LHCN-M2 (cell line): ENCODE results near the gene TIGD7. TPM values are rescaled to one million over a fixed set of nuclear protein-coding genes. Genes with fewer than 3 reads are reported as not detected.
"Not testable (repeated sequence)": the region's sequence is repeated elsewhere in the genome, so short reads cannot be mapped to it uniquely, and the experiment has no call there.

Experiments used
- DNase-seq: peaks from one replicate; pipeline ENCODE4 v3.0.0-alpha.2; 2012; ENCODE audit warnings: low read depth
- total RNA-seq: library from RNA; depleted of rRNA; stranded (reverse); fragments of >200 nt; gene quantifications from 2 replicates; pipeline ENCODE4 v1.2.3, GENCODE V29; 2014

The TIGD7 gene
- total RNA-seq, 1 experiment from 2014 or later, result 2.3 TPM

DNA sequence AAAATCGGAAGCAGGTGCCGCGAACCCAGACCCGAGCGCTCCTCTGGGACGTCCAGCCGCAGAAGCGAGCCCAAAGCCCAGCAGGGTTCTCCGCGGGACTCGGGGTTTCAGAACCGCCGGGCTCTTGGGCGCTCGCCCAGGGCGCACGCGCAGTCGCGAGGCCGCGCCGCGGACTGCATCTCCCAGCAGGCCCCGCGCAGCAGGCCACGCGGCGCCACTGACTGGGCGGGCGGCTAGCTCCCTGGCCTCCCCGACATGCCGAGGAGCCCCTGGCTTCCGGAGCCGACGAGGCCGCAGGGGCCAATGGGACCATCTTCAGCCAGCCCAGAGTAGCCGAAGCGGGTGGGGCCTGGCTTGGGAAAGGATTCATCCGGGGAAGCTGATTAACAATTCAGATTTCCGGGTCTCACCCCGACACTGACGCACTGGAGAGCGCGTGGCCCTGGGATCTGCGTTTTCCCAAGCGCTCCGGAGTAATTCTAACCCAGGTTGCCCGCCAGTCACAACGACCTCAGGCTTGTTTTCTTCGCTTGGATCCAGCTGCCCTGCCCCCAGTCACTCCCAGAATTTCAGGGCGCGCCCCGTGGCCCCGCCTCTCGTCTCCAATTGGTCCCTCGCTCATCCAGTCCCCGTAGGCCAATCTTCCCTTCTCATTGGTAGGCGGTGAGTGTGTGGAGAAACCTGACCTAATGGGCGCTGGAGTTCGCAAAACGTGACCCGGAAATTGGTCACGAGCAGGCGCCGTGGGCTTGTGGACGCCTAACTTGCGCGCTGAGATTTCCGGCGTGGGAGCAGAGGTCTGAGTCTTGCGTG is 22.3 kb downstream of the TIGD7 start, which contains the start of gene ZNF263:
Gene ZNF263, plus strand, starts transcription at position 762 of the 813 bp plus-strand sequence. CDS start 328 bp downstream, outside the sequence.
- DNase-seq, result peak; percentile 98

DNA sequence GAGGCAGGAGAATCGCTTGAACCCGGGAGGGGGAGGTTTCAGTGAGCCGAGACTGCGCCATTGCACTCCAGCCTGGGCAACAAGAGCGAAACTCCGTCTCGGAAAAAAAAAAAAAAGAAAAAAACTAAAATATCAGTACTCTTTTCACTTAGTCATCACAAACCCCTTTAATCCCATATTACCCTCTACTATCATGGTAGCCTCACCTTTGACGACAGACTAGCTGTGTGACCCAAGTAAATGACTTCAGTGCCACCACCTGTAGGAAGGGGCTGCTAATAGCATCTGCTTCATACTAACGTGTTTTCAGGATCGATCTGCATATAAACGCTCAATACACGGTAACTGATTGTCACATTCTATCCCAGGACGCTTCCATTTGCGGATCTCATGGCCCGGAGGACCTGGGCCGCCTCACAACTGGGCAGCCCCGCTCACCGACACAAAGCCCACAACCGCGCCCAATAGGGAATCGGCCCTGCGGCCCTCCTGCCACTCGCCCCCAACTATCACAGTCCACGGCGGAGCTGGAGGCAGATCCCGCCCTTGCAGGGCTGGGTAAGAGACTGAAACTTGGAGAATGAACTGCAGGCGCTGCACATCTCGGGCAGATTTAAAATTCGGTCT is 23.0 kb downstream of the TIGD7 start:
- no peak for DNase-seq

DNA sequence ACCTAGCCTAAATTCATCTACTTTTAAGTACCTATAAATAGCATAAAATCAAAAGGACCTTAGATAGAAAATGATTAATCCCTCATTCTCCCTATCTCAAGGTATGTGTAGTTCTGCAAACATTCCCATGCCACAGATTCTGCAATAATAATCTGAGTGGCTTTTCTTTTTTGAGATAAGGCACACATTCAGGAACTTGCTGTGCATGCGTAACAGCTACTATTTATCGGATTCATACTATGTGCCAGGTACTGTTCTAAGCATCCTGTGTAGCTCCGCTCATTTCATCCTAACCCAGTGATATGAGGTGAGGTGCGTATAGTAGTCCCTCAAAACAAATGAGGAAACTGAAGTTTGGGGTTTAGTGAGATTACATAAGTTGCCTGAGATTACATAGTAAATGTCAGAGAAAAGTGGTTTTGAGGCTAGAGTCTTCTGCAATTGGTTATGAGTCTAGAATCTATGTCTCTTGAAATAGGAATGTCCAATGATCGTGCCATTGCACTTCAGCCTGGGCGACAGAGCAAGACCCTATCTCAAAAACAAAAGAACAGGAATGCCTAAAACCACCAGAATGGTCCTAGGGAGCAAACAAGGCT is 23.9 kb downstream of the TIGD7 start:
- DNase-seq, result no peak

DNA sequence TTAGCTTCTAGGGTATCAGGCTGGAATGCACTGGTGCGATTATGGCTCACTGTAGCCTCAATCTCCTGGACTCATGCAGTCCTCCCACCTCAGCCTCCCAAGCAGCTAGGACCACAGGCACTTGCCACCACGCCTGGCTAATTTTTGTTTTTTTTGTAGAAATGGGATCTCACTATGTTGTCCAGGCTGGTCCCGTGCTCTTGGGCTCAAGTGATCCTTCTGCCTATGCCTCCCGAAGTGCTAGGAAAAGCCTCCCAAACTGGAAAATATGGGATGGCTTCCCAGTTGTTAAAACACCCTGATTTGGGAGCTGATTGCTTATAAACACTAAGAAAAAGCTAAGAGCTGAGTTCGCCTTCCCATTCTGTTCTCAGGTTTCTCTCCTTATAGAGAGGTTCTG is 28.6 kb downstream of the TIGD7 start:
- no peak for DNase-seq

DNA sequence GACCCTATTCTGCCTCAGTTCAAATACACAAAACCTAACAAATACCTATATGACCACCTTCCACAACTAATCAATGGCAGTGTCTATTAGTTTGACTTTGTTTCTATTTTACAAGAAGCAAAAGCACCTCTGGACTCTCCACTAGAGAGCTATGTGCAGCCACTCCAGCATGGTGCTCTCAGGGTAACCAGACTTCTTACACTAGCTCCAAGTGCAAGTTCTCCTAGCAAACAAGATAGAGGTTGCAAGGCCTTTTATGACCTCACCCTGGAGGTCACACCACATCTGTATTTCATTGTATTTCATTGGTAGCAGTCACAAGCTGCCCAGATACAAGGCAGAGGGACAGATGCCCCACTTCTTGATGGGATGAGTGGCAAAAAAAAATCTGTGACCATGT is 30.3 kb downstream of the TIGD7 start:
- DNase-seq, result no peak

DNA sequence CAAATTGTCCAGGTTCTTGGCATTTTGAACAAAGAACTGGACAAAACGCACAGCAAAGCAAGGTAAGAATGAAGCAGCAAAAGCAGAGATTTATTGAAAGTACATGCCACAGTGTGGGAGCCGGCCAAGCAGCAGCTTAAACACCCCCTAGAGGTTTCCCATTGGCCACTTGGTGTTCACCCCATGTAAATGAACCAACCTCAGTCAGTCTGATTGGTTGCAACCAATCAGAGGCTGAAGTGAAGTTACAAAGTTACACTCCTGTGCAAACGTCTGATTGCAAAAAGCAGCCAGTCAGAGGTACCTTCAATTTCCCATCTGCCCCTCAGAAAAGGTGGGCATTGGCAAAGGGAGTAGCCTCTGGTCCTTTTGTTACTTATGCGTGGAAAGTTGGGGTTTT is 30.7 kb downstream of the TIGD7 start:
- DNase-seq, result no peak

DNA sequence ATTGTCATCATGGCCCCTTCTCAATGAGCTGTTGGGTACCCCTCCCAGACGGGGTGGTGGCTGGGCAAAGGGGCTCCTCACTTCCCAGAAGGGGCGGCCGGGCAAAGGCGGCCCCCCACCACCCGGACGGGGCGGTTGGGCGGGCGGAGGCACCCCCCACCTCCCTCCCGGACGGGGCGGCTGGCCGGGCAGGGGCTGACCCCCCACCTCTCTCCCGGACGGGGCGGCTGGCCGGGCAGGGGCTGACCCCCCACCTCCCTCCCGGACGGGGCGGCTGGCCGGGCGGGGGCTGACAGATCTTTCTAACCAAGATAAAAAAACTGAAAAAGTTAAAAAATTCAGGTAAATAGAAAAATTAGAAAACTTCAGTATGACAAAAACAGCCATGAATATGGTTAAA is 33.9 kb downstream of the TIGD7 start:
- not testable (repeated sequence) for DNase-seq

DNA sequence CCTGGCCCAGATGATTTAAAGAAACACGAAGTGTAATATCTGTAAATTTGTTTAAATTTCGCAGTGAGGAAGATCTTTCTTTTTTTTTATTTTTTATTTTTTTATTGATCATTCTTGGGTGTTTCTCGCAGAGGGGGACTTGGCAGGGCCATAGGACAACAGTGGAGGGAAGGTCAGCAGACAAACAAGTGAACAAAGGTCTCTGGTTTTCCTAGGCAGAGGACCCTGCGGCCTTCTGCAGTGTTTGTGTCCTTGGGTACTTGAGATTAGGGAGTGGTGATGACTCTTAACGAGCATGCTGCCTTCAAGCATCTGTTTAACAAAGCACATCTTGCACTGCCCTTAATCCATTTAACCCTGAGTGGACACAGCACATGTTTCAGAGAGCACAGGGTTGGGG is 34.5 kb downstream of the TIGD7 start:
- DNase-seq, result not testable (repeated sequence)

DNA sequence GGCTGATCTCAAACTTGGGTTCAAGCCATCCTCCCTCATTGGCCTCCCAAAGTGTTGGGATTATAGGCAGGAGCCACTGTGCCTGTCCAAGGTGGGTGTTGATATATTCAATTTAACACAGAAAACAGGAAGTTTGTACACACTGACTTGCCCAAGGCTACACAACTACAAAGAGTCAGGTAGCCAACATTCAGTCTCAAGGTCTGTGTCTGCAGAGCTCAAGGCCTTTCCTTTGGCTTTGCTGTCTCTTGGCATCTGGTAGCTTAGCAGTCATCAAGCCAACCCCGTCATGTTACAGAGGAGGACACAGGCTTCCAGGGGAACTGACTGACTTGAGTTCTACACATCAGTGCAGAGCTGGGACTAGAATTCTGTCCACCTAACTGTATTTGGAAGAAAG is 36.9 kb downstream of the TIGD7 start:
- DNase-seq, result no peak

DNA sequence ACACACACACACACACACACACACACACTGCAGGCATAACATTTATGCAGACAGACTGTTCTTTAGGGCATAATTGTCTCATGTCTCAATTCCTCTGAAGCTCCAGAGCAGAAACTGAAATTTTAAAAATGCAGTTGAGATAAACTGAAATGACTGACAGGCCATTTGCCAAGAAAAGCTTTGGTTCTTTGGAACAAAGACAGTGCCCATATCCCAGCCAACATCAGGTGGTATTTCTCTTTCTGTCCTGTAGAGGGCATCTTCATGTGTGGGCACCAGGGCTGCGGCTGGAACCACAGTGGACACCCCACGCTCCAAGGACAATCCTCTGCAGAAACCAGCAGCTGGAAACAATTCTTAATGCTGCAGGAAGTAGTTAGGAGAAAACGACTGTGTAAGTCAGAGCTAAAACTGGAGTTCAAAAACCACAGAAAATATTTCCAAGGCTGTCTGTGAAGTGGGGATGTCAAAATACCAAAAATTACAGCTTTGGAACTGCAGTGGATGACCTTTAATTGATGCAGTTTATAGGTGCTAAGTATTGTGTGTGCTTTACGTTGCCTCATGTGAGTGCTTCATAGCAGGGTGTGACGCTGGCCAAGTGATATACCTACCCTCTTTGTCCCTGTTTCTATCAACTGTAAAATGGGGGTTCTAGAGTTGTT is 38.2 kb downstream of the TIGD7 start:
- peak; percentile 61 for DNase-seq

DNA sequence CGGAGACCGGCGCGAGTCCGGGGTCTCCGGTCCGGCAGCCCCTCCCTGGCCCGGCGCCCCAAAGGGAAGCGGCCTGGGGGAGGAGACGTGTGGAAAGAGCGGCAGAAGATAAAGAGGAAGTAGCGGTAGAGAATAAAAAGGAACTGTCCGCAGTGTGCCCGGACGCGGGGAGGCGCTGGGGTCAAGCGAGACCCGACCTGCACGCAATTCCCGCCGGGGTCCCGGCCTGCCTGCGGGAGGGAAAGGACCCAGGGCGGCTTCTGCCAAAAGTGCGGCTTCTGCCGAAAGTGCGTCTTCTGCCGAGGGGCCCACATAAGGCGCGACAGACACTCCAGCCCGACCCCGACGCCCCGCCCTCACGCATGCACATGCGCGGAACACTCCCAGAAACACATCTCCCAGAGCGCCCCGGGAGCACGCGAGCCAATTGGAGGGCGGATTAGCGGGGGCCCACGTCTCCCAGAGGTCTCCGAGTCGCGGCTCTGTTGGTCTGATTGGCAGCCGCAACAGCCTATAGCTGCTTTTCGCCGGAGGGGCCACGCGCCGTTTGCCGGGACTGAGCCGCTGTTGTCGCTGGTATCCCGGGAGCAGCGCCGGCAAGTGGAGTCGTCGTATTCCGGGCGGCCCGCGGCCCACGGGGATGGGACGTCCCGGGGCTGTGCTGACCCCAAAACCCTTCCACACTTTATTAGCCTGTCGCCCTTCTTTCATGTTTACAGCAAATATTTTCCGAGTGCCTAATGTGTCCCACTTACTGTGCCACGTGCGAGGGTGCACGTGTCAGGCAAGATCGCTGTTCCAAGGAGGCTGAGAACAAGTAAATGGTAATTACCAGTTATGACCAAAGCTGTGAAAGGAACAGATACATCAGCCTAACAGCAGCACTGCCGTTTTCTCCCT is 40.8 kb downstream of the TIGD7 start:
- peak; percentile 98 for DNase-seq

DNA sequence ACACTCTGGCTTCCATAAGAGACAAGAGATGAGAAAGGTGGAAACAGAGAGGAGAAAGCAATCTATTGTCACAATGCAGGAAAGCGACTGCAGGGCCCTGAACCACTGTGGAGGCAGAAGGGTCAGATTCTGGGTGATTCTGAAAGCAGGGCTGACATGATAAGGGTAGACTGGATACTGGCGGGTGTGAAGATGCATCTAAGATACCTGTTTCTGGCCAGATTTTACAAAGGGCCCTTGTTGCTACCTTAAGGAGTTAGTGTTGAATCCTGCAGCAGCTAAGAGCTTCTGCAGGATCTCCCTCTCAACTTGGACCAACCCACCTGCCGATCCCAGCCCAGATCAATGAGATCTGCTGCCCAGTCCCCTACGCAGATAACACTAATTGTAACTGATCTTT is 42.7 kb downstream of the TIGD7 start:
- DNase-seq, result no peak

DNA sequence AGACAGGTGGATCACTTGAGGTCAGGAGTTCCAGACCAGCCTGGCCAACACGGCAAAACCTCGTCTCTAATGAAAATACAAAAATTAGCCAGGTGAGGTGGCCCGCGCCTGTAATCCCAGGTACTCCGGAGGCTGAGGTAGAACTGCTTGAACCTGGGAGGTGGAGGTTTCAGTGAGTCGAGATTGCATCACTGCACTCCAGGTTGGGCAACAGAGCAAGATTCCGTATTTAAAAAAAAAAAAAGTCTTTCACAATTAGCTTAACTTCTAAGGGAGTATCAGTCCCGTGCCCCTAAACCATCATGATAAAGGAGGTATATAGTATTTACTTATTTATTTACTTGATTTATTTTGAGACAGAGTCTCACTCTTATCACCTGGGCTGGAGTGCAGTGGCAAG is 45.4 kb downstream of the TIGD7 start:
- DNase-seq, result no peak

DNA sequence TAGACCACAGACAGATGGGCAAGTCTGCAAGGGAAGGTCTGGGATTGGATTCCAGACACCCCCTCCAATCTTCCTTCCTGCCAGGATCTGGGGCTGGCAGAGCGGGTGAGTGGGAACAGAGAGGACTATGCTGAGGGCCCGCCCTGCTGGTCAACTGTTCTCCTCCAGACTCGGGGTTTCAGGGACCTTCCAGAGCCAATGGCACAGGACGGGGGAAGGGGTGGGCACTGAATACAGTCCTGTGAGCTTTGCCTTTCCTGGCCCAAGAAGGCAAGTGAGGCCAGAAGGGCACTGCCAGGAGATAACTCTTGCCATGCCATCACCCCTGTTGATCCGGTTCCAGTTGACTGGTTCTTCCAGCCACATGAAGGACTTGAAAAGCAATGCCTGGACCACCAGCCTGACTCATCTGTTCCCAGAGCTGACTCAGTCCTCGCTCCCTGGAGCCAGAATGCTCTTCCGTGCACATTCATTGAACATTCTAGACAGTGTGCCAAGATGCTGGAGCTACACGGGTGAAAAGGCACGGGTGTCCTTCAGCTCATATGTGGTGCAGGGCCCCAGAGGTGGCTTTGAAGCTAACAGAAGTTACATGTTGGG is 48.3 kb downstream of the TIGD7 start:
- peak; percentile 63 for DNase-seq

DNA sequence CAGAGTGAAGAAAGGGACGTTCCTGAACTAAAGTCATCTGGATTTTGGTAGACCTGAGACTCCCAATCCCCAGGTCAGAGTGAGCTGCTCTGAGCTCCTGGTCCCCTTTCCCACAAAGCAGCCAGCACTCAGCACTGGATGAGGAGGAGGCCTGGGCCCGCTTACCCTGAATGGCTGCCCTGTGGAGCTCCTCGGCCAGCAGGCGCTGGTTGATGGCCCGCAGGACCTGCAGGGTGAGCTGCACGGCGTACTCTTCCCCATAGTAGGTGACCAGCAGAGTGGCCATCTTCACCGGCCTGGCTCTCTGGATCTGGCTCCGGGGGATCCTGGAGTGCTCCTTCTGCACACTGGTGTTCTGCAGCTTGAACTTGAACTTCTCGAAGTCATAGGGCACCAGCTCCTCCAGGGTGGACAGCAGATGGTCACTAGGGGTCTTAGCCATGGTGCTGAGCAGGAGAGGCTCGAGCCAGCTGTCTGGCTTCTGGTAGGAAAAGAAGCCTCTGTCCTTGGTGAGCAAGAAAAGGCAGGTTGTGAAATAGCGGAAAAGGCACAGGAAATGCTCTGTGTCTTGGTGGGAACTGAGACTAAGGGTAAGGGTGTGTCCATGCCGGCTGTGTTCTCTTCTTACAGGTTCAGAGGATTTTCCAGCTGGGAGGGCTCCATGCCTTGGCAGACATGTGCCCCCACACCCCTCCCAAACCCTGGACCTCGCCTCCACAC is 48.9 kb downstream of the TIGD7 start, which contains the start of gene MEFV:
Gene MEFV, minus strand, starts transcription at position 488 of the 720 bp plus-strand sequence. Its CDS starts 46 bp downstream, at position 442.
- peak; percentile 55 for DNase-seq

DNA sequence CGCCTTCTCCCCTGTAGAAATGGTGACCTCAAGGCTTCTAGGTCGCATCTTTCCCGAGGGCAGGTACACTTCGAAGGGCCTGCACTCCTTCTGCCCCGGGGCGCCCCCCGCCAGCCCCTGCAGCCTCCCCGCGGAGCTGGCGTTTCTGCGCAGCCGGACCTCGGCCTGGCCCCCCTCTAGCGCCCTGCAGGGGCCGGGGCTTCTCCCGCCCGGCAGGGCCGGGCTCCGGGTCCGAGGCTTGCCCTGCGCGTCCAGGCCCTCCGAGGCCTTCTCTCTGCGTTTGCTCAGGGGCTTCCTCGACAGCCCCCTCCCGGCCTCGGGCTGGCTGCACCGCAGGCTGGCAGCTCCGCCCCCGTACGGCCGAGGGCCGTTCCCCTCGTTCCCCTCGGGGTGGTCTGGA is 50.9 kb downstream of the TIGD7 start:
- no peak for DNase-seq

DNA sequence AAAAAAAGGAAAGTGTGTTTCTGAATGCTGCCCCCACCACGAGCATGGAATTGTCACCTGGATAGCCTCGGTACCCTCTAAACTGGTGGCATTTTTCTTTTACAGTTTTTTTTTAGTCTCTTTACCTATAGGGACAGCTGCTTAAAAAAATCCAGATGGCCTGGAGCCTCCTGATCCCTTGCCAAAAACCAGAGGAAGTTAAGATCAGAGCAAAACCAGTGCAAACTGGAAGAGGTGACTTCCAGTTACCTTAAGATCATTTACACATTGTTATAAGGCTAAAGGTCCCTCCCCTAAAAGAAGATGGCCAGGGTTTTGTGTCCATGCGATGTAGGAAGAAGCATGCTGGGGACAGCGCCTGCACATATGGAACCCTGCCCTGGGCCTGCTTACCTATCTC is 52.3 kb downstream of the TIGD7 start:
- no peak for DNase-seq

DNA sequence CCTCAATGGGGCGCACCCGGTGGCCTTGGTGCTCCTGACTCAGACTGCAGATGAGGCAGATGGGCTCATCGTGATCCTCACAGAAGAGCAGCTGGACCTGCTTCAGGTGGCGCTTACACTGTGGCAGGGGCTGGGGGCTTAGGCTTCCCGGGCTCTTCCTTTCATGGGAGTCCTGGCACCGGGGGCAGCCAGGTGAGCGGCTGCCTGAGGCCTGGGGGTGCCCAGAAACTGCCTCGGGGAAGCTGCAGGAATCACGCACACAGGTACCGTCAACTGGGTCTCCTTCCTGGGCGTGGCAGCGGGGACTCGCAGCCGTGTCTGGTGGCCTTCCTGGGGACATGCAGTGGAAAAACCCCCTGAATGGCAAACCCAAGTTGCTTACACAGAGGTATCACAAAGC is 55.8 kb downstream of the TIGD7 start:
- DNase-seq, result no peak

DNA sequence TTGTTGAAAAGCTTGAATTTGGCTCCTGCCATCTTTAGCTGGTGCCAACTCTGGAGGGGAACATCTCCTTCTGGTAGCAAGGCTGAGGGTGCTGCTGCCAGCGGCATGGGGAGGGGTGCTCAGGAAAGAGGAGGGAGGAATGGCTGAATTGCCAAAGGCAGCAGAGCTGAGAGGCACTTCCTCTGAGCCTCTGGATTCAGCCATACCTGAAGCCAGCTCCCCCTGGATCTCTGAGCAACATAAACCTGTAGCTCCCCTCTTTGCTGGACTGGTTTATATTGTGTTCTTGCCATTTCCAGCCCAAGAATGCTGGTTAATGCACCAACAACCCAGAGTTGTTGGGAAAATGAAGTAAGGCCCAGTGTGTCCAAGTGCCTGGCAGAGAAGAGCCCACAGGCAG is 56.2 kb downstream of the TIGD7 start:
- DNase-seq, result no peak
